OCI-LY3 (cell line): ENCODE measurements around the gene LRRC7.

ENCODE experiments used
- H2AFZ ChIP-seq: fragments of 200-600, 300-600 bp; shearing (Covaris generic); 2 replicates; pipeline ENCODE4 v1.6.0; 2014; ENCODE audit warnings: antibody characterized with exemption, low read depth, low read length
- H3K27ac ChIP-seq: fragments of 200-600, 300-600 bp; sonication (generic); 2 replicates; pipeline ENCODE4 v1.5.1; 2014; ENCODE audit warnings: mild to moderate bottlenecking, low read length, moderate library complexity, mixed read lengths
- H3K27me3 ChIP-seq: fragments of 200-600, 300-600 bp; sonication (generic); 2 replicates; pipeline ENCODE4 v1.6.1; 2014; ENCODE audit warnings: low read depth, low read length, mixed read lengths
- H3K36me3 ChIP-seq: fragments of 200-600, 300-600 bp; sonication (generic); replicated peaks from 2 replicates; pipeline ENCODE3; 2014; ENCODE audit warnings: low read depth, low read length, mixed read lengths
- H3K4me1 ChIP-seq: fragments of 300-600, 200-600 bp; sonication (generic); 2 replicates; pipeline ENCODE4 v1.6.1; 2014; ENCODE audit warnings: low read length, mixed read lengths
- H3K4me2 ChIP-seq: fragments of 200-600, 300-600 bp; sonication (generic); 2 replicates; pipeline ENCODE4 v1.6.1; 2014; ENCODE audit warnings: low read length, mixed read lengths
- H3K4me3 ChIP-seq: fragments of 300-600, 200-600 bp; sonication (generic); 2 replicates; pipeline ENCODE4 v1.5.1; 2014; ENCODE audit warnings: antibody characterized with exemption, mild to moderate bottlenecking, low read length, moderate library complexity
- H3K79me2 ChIP-seq: fragments of 300-600, 200-600 bp; shearing (Covaris generic); 2 replicates; pipeline ENCODE4 v1.6.1; 2014; ENCODE audit warnings: mild to moderate bottlenecking, low read length, mixed read lengths
- H3K9ac ChIP-seq: fragments of 300-600, 200-600 bp; shearing (Covaris generic); 2 replicates; pipeline ENCODE4 v1.6.0; 2014; ENCODE audit warnings: mild to moderate bottlenecking, low read length, moderate library complexity
- H3K9me3 ChIP-seq: fragments of 200-600, 300-600 bp; shearing (Covaris generic); 2 replicates; pipeline ENCODE4 v1.6.1; 2014; ENCODE audit warnings: low read length, mixed read lengths; ENCODE audit not compliant: insufficient read depth
- H4K20me1 ChIP-seq: fragments of 200-600, 300-600 bp; sonication (generic); 2 replicates; pipeline ENCODE4 v1.6.1; 2016; ENCODE audit warnings: low read length, mixed read lengths; ENCODE audit not compliant: insufficient read depth
- EZH2phosphoT487 ChIP-seq: fragments of 200-600 bp; shearing (Covaris generic); IDR thresholded peaks from 2 replicates; pipeline ENCODE4 v1.6.1; 2018; ENCODE audit warnings: antibody characterized with exemption, mixed run types, low read depth
- TF ChIP-seq, protein P1 (sequence below): fragments of 200-600, 300-600 bp; sonication (generic); IDR thresholded peaks from 2 replicates; pipeline ENCODE4 v1.5.1; 2014; ENCODE audit warnings: antibody characterized with exemption, low read length, low read depth

Gene LRRC7

DNA sequence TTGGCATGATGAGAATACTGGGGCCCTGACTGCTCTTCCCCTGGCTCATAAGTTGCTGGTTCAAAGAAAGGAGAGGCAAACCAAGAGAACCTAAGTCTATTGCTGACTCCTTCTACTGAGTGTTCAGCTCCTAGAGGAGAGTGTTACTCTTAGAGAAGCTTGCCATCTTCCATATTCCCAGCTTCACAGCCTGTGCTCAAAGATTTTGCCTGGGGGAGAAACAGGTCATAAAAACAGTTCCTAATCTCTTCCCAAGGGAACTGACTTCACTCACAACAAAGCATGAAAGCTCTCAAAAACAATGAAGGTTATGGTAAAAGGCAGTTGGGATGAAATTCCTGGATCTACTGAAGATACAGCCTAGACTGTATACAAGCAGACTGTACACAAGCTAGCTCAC lies 600.6 kb downstream of the LRRC7 start:
- H3K27ac ChIP-seq = no peak overlapping the region
- H3K9ac ChIP-seq = no peak overlapping the region
- no peak overlapping the region for H2AFZ ChIP-seq
- H3K4me1 ChIP-seq = no peaks in the 10 kb centered on the region
- no peaks in the 10 kb centered on the region for H3K27me3 ChIP-seq
- H3K36me3 ChIP-seq = no peaks in the 10 kb centered on the region
- no peaks in the 10 kb centered on the region for H3K79me2 ChIP-seq
- TF ChIP-seq, protein P1, sequence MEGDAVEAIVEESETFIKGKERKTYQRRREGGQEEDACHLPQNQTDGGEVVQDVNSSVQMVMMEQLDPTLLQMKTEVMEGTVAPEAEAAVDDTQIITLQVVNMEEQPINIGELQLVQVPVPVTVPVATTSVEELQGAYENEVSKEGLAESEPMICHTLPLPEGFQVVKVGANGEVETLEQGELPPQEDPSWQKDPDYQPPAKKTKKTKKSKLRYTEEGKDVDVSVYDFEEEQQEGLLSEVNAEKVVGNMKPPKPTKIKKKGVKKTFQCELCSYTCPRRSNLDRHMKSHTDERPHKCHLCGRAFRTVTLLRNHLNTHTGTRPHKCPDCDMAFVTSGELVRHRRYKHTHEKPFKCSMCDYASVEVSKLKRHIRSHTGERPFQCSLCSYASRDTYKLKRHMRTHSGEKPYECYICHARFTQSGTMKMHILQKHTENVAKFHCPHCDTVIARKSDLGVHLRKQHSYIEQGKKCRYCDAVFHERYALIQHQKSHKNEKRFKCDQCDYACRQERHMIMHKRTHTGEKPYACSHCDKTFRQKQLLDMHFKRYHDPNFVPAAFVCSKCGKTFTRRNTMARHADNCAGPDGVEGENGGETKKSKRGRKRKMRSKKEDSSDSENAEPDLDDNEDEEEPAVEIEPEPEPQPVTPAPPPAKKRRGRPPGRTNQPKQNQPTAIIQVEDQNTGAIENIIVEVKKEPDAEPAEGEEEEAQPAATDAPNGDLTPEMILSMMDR = no peak
- no peak for TF ChIP-seq EZH2phosphoT487
- H3K9me3 ChIP-seq = no peaks in the 10 kb centered on the region
- no peak overlapping the region for H3K4me2 ChIP-seq
- H3K4me3 ChIP-seq = no peak overlapping the region
- H4K20me1 ChIP-seq = no peaks in the 10 kb centered on the region

DNA sequence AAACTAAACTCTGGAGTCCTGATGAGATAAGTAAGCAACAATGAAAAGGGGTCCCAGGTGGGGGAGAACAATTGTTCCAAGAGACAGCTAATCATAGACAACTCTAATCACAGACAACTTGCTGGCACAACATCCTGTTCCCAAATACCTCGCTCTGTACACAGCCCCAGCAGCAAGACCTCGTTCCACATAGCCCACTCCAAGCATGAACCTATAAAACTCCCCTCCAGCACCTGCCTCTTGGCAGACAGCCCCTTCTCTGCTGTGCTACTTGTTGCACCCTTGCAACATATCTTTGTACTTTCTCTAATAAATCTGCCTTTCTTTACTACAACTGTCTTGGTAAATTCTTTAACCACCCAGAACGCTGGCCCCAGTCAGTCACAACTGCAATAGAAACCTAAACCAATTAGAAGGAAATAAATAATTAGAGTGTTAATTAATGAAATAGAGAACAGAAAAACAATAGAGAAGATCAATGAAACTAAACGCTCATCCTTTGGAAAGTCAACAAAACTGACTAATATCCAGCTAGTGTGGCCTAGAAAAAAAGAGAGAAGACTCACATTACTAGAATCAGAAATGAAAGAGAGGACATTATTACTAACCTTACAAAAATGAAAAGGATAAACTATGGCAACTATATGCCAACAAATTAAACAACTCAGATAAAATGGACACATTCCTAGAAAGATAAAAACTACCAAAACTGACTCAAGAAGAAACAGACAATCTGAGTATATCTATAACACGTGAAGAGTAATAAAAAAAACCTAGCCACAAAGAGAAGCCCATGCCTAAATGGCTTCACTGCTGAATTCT lies 601.5 kb downstream of the LRRC7 start:
- H3K9me3 ChIP-seq = no peaks in the 10 kb centered on the region
- no peaks in the 10 kb centered on the region for H3K4me1 ChIP-seq
- no peak overlapping the region for H3K4me3 ChIP-seq
- H3K4me2 ChIP-seq = no peak overlapping the region
- H3K27ac ChIP-seq = no peak overlapping the region
- TF ChIP-seq, protein P1 = no peak
- no peak for TF ChIP-seq EZH2phosphoT487
- H3K27me3 ChIP-seq = no peaks in the 10 kb centered on the region
- no peak overlapping the region for H2AFZ ChIP-seq
- H3K36me3 ChIP-seq = no peaks in the 10 kb centered on the region
- H3K9ac ChIP-seq = no peak overlapping the region
- H3K79me2 ChIP-seq = no peaks in the 10 kb centered on the region
- no peaks in the 10 kb centered on the region for H4K20me1 ChIP-seq

GRCh38 chr1:70171512-70171911 lies 603.8 kb downstream of the LRRC7 start:
- Histone ChIP-seq H3K79me2 (no peaks in the 10 kb centered on the region), H4K20me1 (no peaks in the 10 kb centered on the region), H3K4me1 (no peaks in the 10 kb centered on the region), H3K4me3 (no peak overlapping the region), H3K4me2 (no peak overlapping the region), H3K27me3 (no peaks in the 10 kb centered on the region), H3K9me3 (no peaks in the 10 kb centered on the region), H2AFZ (no peak overlapping the region), H3K9ac (no peak overlapping the region), H3K27ac (no peak overlapping the region), H3K36me3 (no peaks in the 10 kb centered on the region)
- TF ChIP-seq, protein P1 = no peak
- no peak for TF ChIP-seq EZH2phosphoT487
